Keratinocyte (primary cell): Measurements from ENCODE around the gene GFY. TPM values are rescaled to one million over a fixed set of nuclear protein-coding genes. Genes with fewer than 3 reads are reported as not detected.

ENCODE experiments used
- DNase-seq: peaks from one replicate; pipeline ENCODE4 v3.0.0-alpha.2; 2011; ENCODE audit warnings: low read depth, missing footprints, low spot score
- FAIRE-seq: peaks from 2 replicates; lab custom pipeline; 2011; peaks lifted over from hg19 to GRCh38; lab: Jason Lieb, UNC
- H2AFZ ChIP-seq: 2 replicates; pipeline ENCODE4 v1.6.0; 2012; ENCODE audit warnings: low read length, control low read depth, inconsistent platforms; ENCODE audit not compliant: control insufficient read depth
- H3K27ac ChIP-seq: 2 replicates; pipeline ENCODE4 v1.5.1; 2011; ENCODE audit warnings: low read length; ENCODE audit not compliant: control insufficient read depth, insufficient read depth
- H3K27me3 ChIP-seq: 3 replicates; pipeline ENCODE4 v1.6.0; 2011; ENCODE audit warnings: low read length; ENCODE audit not compliant: control insufficient read depth, insufficient read depth; ENCODE audit errors: extremely low read depth
- H3K36me3 ChIP-seq, 2 experiments: 2 replicates in 1 of 2; 3 replicates in 1 of 2; pipeline ENCODE4 v1.5.1; 2011; ENCODE audit warnings: low read length in 2 of 2, mild to moderate bottlenecking in 1 of 2; ENCODE audit not compliant: control insufficient read depth in 2 of 2, insufficient read depth in 2 of 2; ENCODE audit errors: extremely low read depth in 1 of 2
- H3K4me1 ChIP-seq: 3 replicates; pipeline ENCODE4 v1.5.1; 2011; ENCODE audit warnings: low read length; ENCODE audit not compliant: control insufficient read depth, insufficient read depth; ENCODE audit errors: extremely low read depth
- H3K4me2 ChIP-seq: 3 replicates; pipeline ENCODE4 v1.6.0; 2011; ENCODE audit warnings: low read depth, low read length; ENCODE audit not compliant: control insufficient read depth, insufficient read depth; ENCODE audit errors: extremely low read depth
- H3K4me3 ChIP-seq, 3 experiments: fragments of 200-600 bp in 1 of 3; sonication (generic) in 1 of 3; 2 replicates in 2 of 3; 3 replicates in 1 of 3; pipeline ENCODE4 v1.5.1; 2011 to 2016; ENCODE audit warnings: low read length in 3 of 3, mild to moderate bottlenecking in 3 of 3, control low read depth in 2 of 3, inconsistent platforms in 1 of 3, low read depth in 1 of 3, mixed read lengths in 1 of 3, mixed run types in 1 of 3, moderate library complexity in 1 of 3; ENCODE audit not compliant: control insufficient read depth in 2 of 3, insufficient read depth in 2 of 3; ENCODE audit errors: extremely low read depth in 1 of 3
- H3K79me2 ChIP-seq: 2 replicates; pipeline ENCODE4 v1.6.0; 2012; ENCODE audit warnings: low read length; ENCODE audit not compliant: control insufficient read depth, insufficient read depth
- H3K9ac ChIP-seq: 3 replicates; pipeline ENCODE4 v1.6.0; 2011; ENCODE audit warnings: low read length; ENCODE audit not compliant: control insufficient read depth, insufficient read depth; ENCODE audit errors: extremely low read depth
- H3K9me1 ChIP-seq: 3 replicates; pipeline ENCODE4 v1.6.0; 2011; ENCODE audit warnings: low read length; ENCODE audit not compliant: control insufficient read depth, insufficient read depth; ENCODE audit errors: extremely low read depth
- H3K9me3 ChIP-seq: 2 replicates; pipeline ENCODE4 v1.5.1; 2012; ENCODE audit warnings: low read depth, low read length; ENCODE audit not compliant: control insufficient read depth
- H4K20me1 ChIP-seq: 3 replicates; pipeline ENCODE4 v1.6.0; 2011; ENCODE audit warnings: low read length; ENCODE audit not compliant: control insufficient read depth, insufficient read depth; ENCODE audit errors: extremely low read depth
- EZH2 ChIP-seq: IDR thresholded peaks from one replicate; pipeline ENCODE4 v1.6.1; 2012; ENCODE audit warnings: inconsistent platforms, mild to moderate bottlenecking, low read length, moderate library complexity
- dilution Hi-C: fragments of 300-500 bp; cut with MboI; formaldehyde crosslinking; loops from one replicate; pipeline ENCODE4 v1.7.0; 2020; ENCODE audit warnings: low sequenced_read_pairs; ENCODE audit not compliant: extremely low pct_ligation_motif_present
- polyA plus RNA-seq, 5 experiments: library from polyadenylated mRNA; depleted of rRNA in 3 of 5; stranded (reverse) in 3 of 5; stranded (forward) in 1 of 5; unstranded in 1 of 5; fragments of >200 nt; gene quantifications; 1 replicate in 1 of 5; 2 replicates in 3 of 5; 3 replicates in 1 of 5; pipeline versions ENCODE4 v1.2.1 to v1.2.3, GENCODE V29; 2011 to 2012; ENCODE audit warnings: missing spikeins in 2 of 5, low read depth in 1 of 5, low replicate concordance in 1 of 5
- TF ChIP-seq, protein P1 (sequence below), 3 experiments: IDR thresholded peaks in 1 of 3; conservative IDR thresholded peaks in 1 of 3; optimal IDR thresholded peaks in 1 of 3; 2 replicates in 2 of 3; 3 replicates in 1 of 3; pipeline versions ENCODE3 to v1.5.1; 2011; ENCODE audit warnings: low read length in 3 of 3, mild to moderate bottlenecking in 3 of 3, moderate library complexity in 2 of 3, control low read depth in 1 of 3, inconsistent platforms in 1 of 3; ENCODE audit not compliant: insufficient read depth in 2 of 3; ENCODE audit errors: extremely low read depth in 1 of 3

Gene GFY
- polyA plus RNA-seq, 1 donor (not counting 4 experiments of a cell fraction or from before 2014, with no cell fraction given): not detected

- dilution Hi-C loops: no loop called here
- H3K79me2 ChIP-seq: no peaks in the 10 kb centered on the region
- FAIRE-seq: no peak
Observed at GRCh38 chr19:49389406-49389805, 35.8 kb upstream of the GFY start.

DNA sequence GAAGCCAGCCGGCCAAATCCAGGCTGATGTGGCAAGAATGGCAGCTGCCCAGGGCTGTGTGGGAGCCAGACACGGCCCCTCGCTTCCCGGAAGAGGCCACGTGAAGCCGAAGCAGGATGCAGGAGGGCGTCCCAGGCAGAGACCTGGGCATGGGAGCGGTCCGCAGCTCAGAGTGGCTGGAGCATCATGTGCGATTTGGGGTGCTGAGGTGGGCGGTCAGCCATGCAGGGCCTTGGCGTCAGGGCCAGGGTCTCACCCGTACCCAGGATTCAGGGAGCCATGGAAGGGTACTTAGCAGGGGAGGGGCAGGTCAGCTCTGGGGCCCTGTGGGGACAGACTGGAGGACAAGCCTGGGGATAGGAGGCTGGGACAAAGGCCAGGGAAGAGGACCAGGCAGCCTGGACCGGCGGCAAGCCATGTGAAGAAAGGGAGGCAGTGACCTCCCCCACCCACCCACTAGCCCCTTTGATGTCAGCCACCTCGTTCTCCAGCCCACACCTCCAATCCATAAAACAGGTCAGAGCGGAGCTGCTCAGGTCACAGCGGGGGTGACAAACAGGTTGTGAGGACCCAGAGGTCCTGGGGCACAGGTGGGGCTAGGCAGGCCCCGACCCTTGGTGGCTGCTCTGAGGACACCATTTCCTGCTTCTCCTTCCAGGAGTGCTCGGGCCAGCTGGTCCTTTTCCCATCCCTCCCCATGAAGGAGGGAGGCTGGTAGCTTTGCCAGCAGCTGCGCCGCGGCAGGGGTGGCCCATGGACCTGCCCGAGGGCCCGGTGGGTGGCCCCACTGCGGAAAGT lies 34.9 kb upstream of the GFY start:
- TF ChIP-seq EZH2: no peak
- TF ChIP-seq, protein P1, sequence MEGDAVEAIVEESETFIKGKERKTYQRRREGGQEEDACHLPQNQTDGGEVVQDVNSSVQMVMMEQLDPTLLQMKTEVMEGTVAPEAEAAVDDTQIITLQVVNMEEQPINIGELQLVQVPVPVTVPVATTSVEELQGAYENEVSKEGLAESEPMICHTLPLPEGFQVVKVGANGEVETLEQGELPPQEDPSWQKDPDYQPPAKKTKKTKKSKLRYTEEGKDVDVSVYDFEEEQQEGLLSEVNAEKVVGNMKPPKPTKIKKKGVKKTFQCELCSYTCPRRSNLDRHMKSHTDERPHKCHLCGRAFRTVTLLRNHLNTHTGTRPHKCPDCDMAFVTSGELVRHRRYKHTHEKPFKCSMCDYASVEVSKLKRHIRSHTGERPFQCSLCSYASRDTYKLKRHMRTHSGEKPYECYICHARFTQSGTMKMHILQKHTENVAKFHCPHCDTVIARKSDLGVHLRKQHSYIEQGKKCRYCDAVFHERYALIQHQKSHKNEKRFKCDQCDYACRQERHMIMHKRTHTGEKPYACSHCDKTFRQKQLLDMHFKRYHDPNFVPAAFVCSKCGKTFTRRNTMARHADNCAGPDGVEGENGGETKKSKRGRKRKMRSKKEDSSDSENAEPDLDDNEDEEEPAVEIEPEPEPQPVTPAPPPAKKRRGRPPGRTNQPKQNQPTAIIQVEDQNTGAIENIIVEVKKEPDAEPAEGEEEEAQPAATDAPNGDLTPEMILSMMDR (optimal IDR thresholded peaks at IDR 0.05 in 1 of 3, IDR thresholded peaks at IDR 0.05 in 1 of 3, conservative IDR thresholded peaks at IDR 0.05 in 1 of 3; ENCODE audit: extremely low read depth in 1 of 3, insufficient read depth in 2 of 3, low read length in 3 of 3): no peak
- H3K27ac ChIP-seq: no peak overlapping the region
- no peaks in the 10 kb centered on the region for H3K9me3 ChIP-seq
- DNase-seq: no peak
- H3K4me3 ChIP-seq: no peak overlapping the region
- dilution Hi-C loops: no loop called here
- H4K20me1 ChIP-seq: no peaks in the 10 kb centered on the region
- no peak overlapping the region for H2AFZ ChIP-seq
- H3K4me1 ChIP-seq: no peaks in the 10 kb centered on the region
- no peaks in the 10 kb centered on the region for H3K9me1 ChIP-seq
- H3K9ac ChIP-seq: no peak overlapping the region
- no peak overlapping the region for H3K4me2 ChIP-seq
- FAIRE-seq: no peak
- no peaks in the 10 kb centered on the region for H3K79me2 ChIP-seq
- peaks cover 11% of the 10 kb centered on the region for H3K27me3 ChIP-seq
- H3K36me3 ChIP-seq: no peaks in the 10 kb centered on the region

More at GRCh38 chr19:49389406-49389805, 35.8 kb upstream of the GFY start:
- Histone ChIP-seq H3K9ac (no peak overlapping the region), H3K36me3 (no peaks in the 10 kb centered on the region), H3K4me2 (no peak overlapping the region), H3K4me3 (no peak overlapping the region), H3K27me3 (peaks cover 11% of the 10 kb centered on the region), H2AFZ (no peak overlapping the region), H3K9me3 (no peaks in the 10 kb centered on the region), H3K9me1 (no peaks in the 10 kb centered on the region), H3K27ac (no peak overlapping the region), H4K20me1 (no peaks in the 10 kb centered on the region), H3K4me1 (no peaks in the 10 kb centered on the region)
- DNase-seq: no peak
- TF ChIP-seq, protein P1 (optimal IDR thresholded peaks at IDR 0.05 in 1 of 3, IDR thresholded peaks at IDR 0.05 in 1 of 3, conservative IDR thresholded peaks at IDR 0.05 in 1 of 3; ENCODE audit: extremely low read depth in 1 of 3, insufficient read depth in 2 of 3, low read length in 3 of 3): no peak
- no peak for TF ChIP-seq EZH2
